ENCODE data around the gene ABRACL. TPM values are rescaled to one million over a fixed set of nuclear protein-coding genes. Genes with fewer than 3 reads are reported as not detected.
"Not testable (repeated sequence)": the region's sequence is repeated elsewhere in the genome, so short reads cannot be mapped to it uniquely, and the experiment has no call there.

ABRACL gene
- total RNA-seq, 1 donor from 2014 or later: 71.6 TPM

GRCh38 chr6:139044250-139044649 is 15.7 kb downstream of the ABRACL start:
- Mint-ChIP-seq H3K4me1 (ENCODE audit: low read depth) (no peaks in the 10 kb centered on the region), H3K9me3 (ENCODE audit: low read depth) (no peaks in the 10 kb centered on the region), H3K4me3 (ENCODE audit: low read depth) (no peak overlapping the region), H3K36me3 (ENCODE audit: insufficient read depth) (peaks cover 19% of the 10 kb centered on the region), H3K27ac (no peak overlapping the region), H3K27me3 (no peaks in the 10 kb centered on the region)
- TF ChIP-seq, protein P1, sequence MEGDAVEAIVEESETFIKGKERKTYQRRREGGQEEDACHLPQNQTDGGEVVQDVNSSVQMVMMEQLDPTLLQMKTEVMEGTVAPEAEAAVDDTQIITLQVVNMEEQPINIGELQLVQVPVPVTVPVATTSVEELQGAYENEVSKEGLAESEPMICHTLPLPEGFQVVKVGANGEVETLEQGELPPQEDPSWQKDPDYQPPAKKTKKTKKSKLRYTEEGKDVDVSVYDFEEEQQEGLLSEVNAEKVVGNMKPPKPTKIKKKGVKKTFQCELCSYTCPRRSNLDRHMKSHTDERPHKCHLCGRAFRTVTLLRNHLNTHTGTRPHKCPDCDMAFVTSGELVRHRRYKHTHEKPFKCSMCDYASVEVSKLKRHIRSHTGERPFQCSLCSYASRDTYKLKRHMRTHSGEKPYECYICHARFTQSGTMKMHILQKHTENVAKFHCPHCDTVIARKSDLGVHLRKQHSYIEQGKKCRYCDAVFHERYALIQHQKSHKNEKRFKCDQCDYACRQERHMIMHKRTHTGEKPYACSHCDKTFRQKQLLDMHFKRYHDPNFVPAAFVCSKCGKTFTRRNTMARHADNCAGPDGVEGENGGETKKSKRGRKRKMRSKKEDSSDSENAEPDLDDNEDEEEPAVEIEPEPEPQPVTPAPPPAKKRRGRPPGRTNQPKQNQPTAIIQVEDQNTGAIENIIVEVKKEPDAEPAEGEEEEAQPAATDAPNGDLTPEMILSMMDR (IDR thresholded peaks at IDR 0.05; ENCODE audit: unreplicated experiment): no peak
- no peak for DNase-seq (ENCODE audit: low spot score, unreplicated experiment)

DNA sequence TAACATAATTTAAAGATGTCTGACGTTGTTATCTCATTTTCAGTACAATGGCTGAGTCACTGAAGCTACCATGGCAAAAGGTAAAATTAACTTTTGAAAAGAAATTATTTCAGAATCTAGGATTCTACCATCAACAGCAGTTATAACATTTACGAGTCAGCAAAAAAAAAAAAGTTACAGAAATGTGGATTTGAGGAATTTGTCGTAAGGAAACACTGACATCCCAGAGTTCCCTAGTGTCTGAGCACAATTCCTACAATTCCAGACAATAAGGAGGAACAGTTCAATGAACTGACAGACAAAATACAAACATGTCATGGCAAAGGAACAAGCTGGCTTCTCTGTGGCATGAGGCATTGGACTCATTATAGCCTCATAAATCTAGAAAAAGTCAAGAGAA is 19.1 kb downstream of the ABRACL start:
- DNase-seq (ENCODE audit: low spot score, unreplicated experiment): no peak
- peaks cover 5% of the 10 kb centered on the region for H3K27me3 Mint-ChIP-seq
- no peak overlapping the region for H3K27ac Mint-ChIP-seq
- H3K4me3 Mint-ChIP-seq (ENCODE audit: low read depth): no peak overlapping the region
- no peaks in the 10 kb centered on the region for H3K4me1 Mint-ChIP-seq (ENCODE audit: low read depth)
- no peaks in the 10 kb centered on the region for H3K9me3 Mint-ChIP-seq (ENCODE audit: low read depth)
- H3K36me3 Mint-ChIP-seq (ENCODE audit: insufficient read depth): peaks cover 11% of the 10 kb centered on the region
- TF ChIP-seq, protein P1 (IDR thresholded peaks at IDR 0.05; ENCODE audit: unreplicated experiment): no peak

GRCh38 chr6:139048912-139049311 is 20.4 kb downstream of the ABRACL start:
- not testable (repeated sequence) for H3K4me1 Mint-ChIP-seq (ENCODE audit: low read depth); H3K4me3 Mint-ChIP-seq (ENCODE audit: low read depth); H3K9me3 Mint-ChIP-seq (ENCODE audit: low read depth); H3K27me3 Mint-ChIP-seq; DNase-seq (ENCODE audit: low spot score, unreplicated experiment); H3K36me3 Mint-ChIP-seq (ENCODE audit: insufficient read depth); H3K27ac Mint-ChIP-seq

GRCh38 chr6:139050131-139050769 is 21.7 kb downstream of the ABRACL start:
- H3K27me3 Mint-ChIP-seq; H3K4me1 Mint-ChIP-seq (ENCODE audit: low read depth); H3K27ac Mint-ChIP-seq; H3K36me3 Mint-ChIP-seq (ENCODE audit: insufficient read depth); H3K4me3 Mint-ChIP-seq (ENCODE audit: low read depth); DNase-seq (ENCODE audit: low spot score, unreplicated experiment); H3K9me3 Mint-ChIP-seq (ENCODE audit: low read depth): not testable (repeated sequence)

GRCh38 chr6:139050770-139051313 is 22.3 kb downstream of the ABRACL start:
- TF ChIP-seq, protein P1 (IDR thresholded peaks at IDR 0.05; ENCODE audit: unreplicated experiment): no peak
- Mint-ChIP-seq H3K27me3 (peaks cover 5% of the 10 kb centered on the region), H3K36me3 (ENCODE audit: insufficient read depth) (peaks cover 1% of the 10 kb centered on the region), H3K9me3 (ENCODE audit: low read depth) (no peaks in the 10 kb centered on the region), H3K27ac (no peak overlapping the region), H3K4me1 (ENCODE audit: low read depth) (no peaks in the 10 kb centered on the region), H3K4me3 (ENCODE audit: low read depth) (no peak overlapping the region)
- DNase-seq (ENCODE audit: low spot score, unreplicated experiment): no peak

DNA sequence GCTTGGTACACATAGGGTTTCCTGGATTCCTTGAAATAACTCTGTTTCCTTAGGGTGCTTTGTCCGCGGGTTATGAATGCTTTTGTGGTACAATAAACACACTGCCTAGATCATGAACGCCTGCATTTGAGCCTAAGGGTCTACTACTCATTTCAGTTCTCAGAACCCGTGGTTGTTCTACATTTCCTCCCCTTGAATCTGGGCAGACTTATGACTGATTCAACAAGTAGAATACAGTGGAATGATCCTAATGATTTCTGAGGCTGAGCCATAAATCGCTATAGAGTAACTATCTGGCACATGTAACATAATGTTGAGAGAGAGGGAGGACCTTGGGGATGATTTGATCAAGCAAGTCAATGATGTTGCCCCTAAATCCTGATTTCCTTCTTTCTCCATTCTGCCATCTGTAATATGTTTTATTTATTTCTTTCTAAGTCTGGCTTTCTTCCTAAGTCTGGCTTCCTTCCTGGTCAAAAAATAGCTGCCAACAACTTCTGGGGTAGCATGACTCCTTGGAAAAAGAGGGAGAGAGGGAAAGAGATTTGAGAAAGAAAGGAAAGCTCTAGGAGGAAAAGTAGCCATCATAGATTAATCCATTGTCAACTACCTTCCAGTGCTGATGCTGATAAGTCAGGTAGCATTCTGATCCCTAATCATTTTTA is 23.0 kb downstream of the ABRACL start:
- Mint-ChIP-seq H3K36me3 (ENCODE audit: insufficient read depth) (no peaks in the 10 kb centered on the region), H3K27ac (no peak overlapping the region), H3K4me3 (ENCODE audit: low read depth) (no peak overlapping the region), H3K27me3 (peaks cover 5% of the 10 kb centered on the region), H3K9me3 (ENCODE audit: low read depth) (no peaks in the 10 kb centered on the region), H3K4me1 (ENCODE audit: low read depth) (no peaks in the 10 kb centered on the region)
- TF ChIP-seq, protein P1 (IDR thresholded peaks at IDR 0.05; ENCODE audit: unreplicated experiment): no peak
- DNase-seq (ENCODE audit: low spot score, unreplicated experiment): no peak
